ENCODE measurements around the gene CTBP2. TPM values are rescaled to one million over a fixed set of nuclear protein-coding genes. Genes with fewer than 3 reads are reported as not detected.

Gene CTBP2
- total RNA-seq, 1 experiment from 2014 or later, result 77.8 TPM

DNA sequence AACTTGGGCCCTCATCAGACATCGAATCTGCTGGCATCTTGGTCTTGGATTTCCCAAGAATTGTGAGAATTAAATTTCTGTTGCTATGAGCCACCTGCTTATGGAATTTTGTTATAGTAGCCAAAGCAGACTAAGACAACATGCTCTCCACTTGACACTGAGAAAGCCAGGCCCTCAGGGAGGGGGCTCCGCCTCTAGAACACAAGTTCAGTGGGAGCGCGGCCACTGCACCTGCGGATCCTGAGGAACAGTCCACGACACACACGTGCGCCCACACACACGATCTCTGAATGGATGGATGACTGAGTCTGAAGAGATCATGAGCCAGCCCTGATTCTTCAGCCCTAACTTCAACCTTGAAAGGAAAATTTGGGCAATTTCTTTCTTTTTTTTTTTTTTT is 73.7 kb downstream of the CTBP2 start:
- Histone ChIP-seq H3K4me1 (ENCODE audit: insufficient read depth, low read length, poor library complexity, severe bottlenecking) (peaks cover 6% of the 10 kb centered on the region), H3K4me3 (ENCODE audit: low read depth, low read length, poor library complexity, severe bottlenecking) (no peak overlapping the region), H3K27me3 (replicated peaks; ENCODE audit: insufficient read depth, low read depth, low read length, poor library complexity) (no peaks in the 10 kb centered on the region), H3K36me3 (ENCODE audit: insufficient read depth, low read length, poor library complexity, severe bottlenecking) (peaks cover 7% of the 10 kb centered on the region), H3K9me3 (ENCODE audit: low read depth, low read length, poor library complexity, severe bottlenecking) (no peaks in the 10 kb centered on the region), H3K27ac (ENCODE audit: low read depth, low read length, poor library complexity, severe bottlenecking) (peak overlapping the region; percentile 10)
- BruUV-seq (replicated peaks), result no TSS peak
- ChIA-PET CTCF (interaction anchor here (0.6 kb wide), 1 partner anchor 165 kb away, joined by 13 read pairs; no protein-coding TSS in a partner anchor), POLR2A (ENCODE audit: low non-redundant PET) (no interaction called here)
- intact Hi-C loops (cut with micrococcal nuclease; ENCODE audit: unreplicated experiment), result no loop called here
- TF ChIP-seq, protein P1, sequence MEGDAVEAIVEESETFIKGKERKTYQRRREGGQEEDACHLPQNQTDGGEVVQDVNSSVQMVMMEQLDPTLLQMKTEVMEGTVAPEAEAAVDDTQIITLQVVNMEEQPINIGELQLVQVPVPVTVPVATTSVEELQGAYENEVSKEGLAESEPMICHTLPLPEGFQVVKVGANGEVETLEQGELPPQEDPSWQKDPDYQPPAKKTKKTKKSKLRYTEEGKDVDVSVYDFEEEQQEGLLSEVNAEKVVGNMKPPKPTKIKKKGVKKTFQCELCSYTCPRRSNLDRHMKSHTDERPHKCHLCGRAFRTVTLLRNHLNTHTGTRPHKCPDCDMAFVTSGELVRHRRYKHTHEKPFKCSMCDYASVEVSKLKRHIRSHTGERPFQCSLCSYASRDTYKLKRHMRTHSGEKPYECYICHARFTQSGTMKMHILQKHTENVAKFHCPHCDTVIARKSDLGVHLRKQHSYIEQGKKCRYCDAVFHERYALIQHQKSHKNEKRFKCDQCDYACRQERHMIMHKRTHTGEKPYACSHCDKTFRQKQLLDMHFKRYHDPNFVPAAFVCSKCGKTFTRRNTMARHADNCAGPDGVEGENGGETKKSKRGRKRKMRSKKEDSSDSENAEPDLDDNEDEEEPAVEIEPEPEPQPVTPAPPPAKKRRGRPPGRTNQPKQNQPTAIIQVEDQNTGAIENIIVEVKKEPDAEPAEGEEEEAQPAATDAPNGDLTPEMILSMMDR (conservative IDR thresholded peaks at IDR 0.05; ENCODE audit: low read depth, low read length), result no peak
- TF ChIP-seq EZH2 (IDR thresholded peaks at IDR 0.05; ENCODE audit: borderline replicate concordance, low read depth, low read length, poor library complexity, severe bottlenecking), result no peak
- DNase-seq (ENCODE audit: low spot score), result no peak

DNA sequence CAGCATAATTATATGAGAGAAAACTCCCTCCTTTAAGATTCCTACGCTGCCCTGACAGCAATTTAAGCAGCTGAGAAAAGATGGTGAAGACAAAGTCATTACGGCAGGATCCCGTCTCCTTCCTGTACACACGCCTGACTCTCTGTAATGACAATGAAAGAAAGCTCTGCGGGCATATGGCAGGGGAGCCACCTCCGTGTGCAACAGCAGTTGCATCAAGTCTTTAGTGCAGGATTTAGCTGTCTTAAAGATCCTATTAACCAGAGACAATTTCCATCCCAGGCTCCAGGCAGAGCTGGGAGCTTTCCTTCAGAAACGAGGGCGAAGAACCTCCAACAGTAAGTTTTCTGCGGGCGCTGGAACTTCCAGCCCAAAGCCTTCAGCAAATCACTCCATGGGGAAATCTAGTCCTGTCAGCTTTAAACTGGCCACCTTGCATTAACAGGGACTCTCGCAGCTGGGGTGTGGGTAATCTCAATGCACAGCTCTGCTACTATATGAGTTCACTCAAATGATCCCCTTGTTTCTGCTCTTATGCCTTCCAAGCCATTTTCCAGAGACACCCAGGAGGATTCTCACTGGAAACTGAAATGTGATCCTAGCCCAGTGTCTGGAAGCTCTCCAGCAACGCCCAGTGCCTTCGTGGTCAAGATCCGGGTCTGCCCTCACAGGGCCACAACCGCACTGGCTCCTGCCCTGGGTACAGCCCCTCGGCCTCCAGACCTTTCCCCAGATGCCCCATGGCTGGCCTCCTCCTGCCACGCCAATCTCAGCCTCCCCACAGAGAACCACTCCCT is 74.9 kb downstream of the CTBP2 start:
- no TSS peak for BruUV-seq (replicated peaks)
- peaks cover 4% of the 10 kb centered on the region for H3K36me3 ChIP-seq (ENCODE audit: insufficient read depth, low read length, poor library complexity, severe bottlenecking)
- no peaks in the 10 kb centered on the region for H3K27me3 ChIP-seq (replicated peaks; ENCODE audit: insufficient read depth, low read depth, low read length, poor library complexity)
- POLR2A ChIA-PET (ENCODE audit: low non-redundant PET), result no interaction called here
- TF ChIP-seq, protein P1 (conservative IDR thresholded peaks at IDR 0.05; ENCODE audit: low read depth, low read length), result no peak
- H3K9me3 ChIP-seq (ENCODE audit: low read depth, low read length, poor library complexity, severe bottlenecking), result no peaks in the 10 kb centered on the region
- no peak overlapping the region for H3K4me3 ChIP-seq (ENCODE audit: low read depth, low read length, poor library complexity, severe bottlenecking)
- H3K4me1 ChIP-seq (ENCODE audit: insufficient read depth, low read length, poor library complexity, severe bottlenecking), result peaks cover 6% of the 10 kb centered on the region
- no peak overlapping the region for H3K27ac ChIP-seq (ENCODE audit: low read depth, low read length, poor library complexity, severe bottlenecking)
- intact Hi-C loops (cut with micrococcal nuclease; ENCODE audit: unreplicated experiment), result no loop called here
- CTCF ChIA-PET, result no interaction called here
- DNase-seq (ENCODE audit: low spot score), result no peak

DNA sequence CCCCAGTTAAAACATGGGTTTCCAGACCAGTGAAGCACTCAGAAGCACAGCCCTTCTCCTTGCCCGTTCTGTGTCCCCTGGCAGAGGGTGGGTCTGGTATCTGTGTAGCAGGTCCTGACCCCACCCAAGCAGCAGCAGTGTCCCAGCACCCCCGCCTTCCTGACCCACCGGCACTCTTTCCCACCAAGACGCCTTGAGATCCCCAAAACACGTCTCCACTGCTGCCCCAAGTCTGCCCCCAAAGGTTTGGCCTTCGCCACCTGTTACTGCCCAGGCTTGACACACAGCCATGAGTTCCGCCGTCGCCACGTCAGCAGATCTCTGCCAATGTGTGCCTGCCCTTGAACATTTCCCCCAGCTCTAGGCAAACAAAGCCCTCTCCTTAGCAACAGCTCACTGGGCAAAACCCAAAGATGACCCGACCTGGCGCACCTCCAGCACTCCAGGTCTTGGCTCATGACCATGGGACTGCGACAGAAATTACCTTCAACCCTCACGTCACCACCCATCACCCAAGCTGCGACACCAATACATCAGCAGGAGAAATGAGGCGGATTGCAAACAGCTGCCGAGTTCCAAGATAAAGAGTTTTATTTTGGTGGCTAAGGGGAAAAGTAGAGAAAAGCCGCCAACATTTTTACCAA is 75.6 kb downstream of the CTBP2 start:
- Histone ChIP-seq H3K9me3 (ENCODE audit: low read depth, low read length, poor library complexity, severe bottlenecking) (no peaks in the 10 kb centered on the region), H3K36me3 (ENCODE audit: insufficient read depth, low read length, poor library complexity, severe bottlenecking) (peaks cover 4% of the 10 kb centered on the region), H3K27me3 (replicated peaks; ENCODE audit: insufficient read depth, low read depth, low read length, poor library complexity) (no peaks in the 10 kb centered on the region), H3K27ac (ENCODE audit: low read depth, low read length, poor library complexity, severe bottlenecking) (no peak overlapping the region), H3K4me3 (ENCODE audit: low read depth, low read length, poor library complexity, severe bottlenecking) (no peak overlapping the region), H3K4me1 (ENCODE audit: insufficient read depth, low read length, poor library complexity, severe bottlenecking) (peaks cover 6% of the 10 kb centered on the region)
- TF ChIP-seq, protein P1 (conservative IDR thresholded peaks at IDR 0.05; ENCODE audit: low read depth, low read length), result no peak
- TF ChIP-seq EZH2 (IDR thresholded peaks at IDR 0.05; ENCODE audit: borderline replicate concordance, low read depth, low read length, poor library complexity, severe bottlenecking), result no peak
- CTCF ChIA-PET, result no interaction called here
- no peak for DNase-seq (ENCODE audit: low spot score)
- no TSS peak for BruUV-seq (replicated peaks)
- intact Hi-C loops (cut with micrococcal nuclease; ENCODE audit: unreplicated experiment), result no loop called here
- POLR2A ChIA-PET (ENCODE audit: low non-redundant PET), result no interaction called here
